Measurements from ENCODE around the gene CEP83.

- TF ChIP-seq CTCF (IDR thresholded peaks at IDR 0.05) (no peak), POLR2A (IDR thresholded peaks at IDR 0.05) (no peak), POLR2AphosphoS5 (IDR thresholded peaks at IDR 0.05) (no peak)
Observed at GRCh38 chr12:94333396-94333795, 126.3 kb downstream of the CEP83 start.
